Heart right ventricle (tissue), 16 donors: ENCODE data around the gene LSAMP. TPM values are rescaled to one million over a fixed set of nuclear protein-coding genes. Genes with fewer than 3 reads are reported as not detected.

Experiments used
- ATAC-seq, 8 donors: fragments of 200-7000 bp; cut with Tn5 transposase; one replicate each; pipeline ENCODE4 v1.9.1; 2020; ENCODE audit warnings: mild to moderate bottlenecking in 8 of 8, moderate library complexity in 8 of 8, moderate number of reproducible peaks in 1 of 8
- DNase-seq, 2 donors: peaks; one replicate each; pipeline ENCODE4 v3.0.0-alpha.2; 2020
- H3K27ac ChIP-seq, 10 donors: fragments of 200-600 bp; sonication (generic) in 2 of 10; one replicate each; pipeline versions ENCODE4 v1.5.0 to v1.8.0; 2020 to 2022; ENCODE audit warnings: mild to moderate bottlenecking in 3 of 10
- H3K27me3 ChIP-seq, 7 donors: fragments of 200-600 bp; one replicate each; pipeline ENCODE4 v1.8.0; 2021 to 2022; ENCODE audit warnings: mild to moderate bottlenecking in 2 of 7
- H3K36me3 ChIP-seq, 9 donors: fragments of 200-600 bp; sonication (generic) in 1 of 9; one replicate each; pipeline versions ENCODE4 v1.5.0 to v1.8.0; 2020 to 2022; ENCODE audit warnings: mild to moderate bottlenecking in 2 of 9
- H3K4me1 ChIP-seq, 9 donors: fragments of 200-600 bp; sonication (generic) in 1 of 9; one replicate each; pipeline versions ENCODE4 v1.5.0 to v1.8.0; 2020 to 2022; ENCODE audit warnings: mild to moderate bottlenecking in 4 of 9
- H3K4me3 ChIP-seq, 10 donors: fragments of 200-600 bp; sonication (generic) in 2 of 10; one replicate each; pipeline versions ENCODE4 v1.5.0 to v1.8.0; 2020 to 2022; ENCODE audit warnings: mild to moderate bottlenecking in 7 of 10, moderate library complexity in 2 of 10
- H3K9me3 ChIP-seq, 11 donors: fragments of 200-600 bp in 10 of 11; sonication (generic) in 2 of 11; one replicate each; pipeline versions ENCODE4 v1.5.0 to v1.8.0; 2013 to 2022; ENCODE audit warnings: mild to moderate bottlenecking in 2 of 11, control low read depth in 1 of 11, moderate library complexity in 1 of 11
- CTCF ChIP-seq, 9 donors: fragments of 200-600 bp; sonication (generic) in 2 of 9; IDR thresholded peaks; one replicate each; pipeline versions ENCODE4 v1.5.0 to v1.8.0; 2021 to 2022; ENCODE audit warnings: antibody characterized with exemption in 9 of 9, mild to moderate bottlenecking in 5 of 9, moderate library complexity in 1 of 9
- WGBS, 2 donors: extraction: QIAGEN DNeasy Blood & Tissue Kit; methylation state at CpG; one replicate each; pipeline ENCODE4 v1.1.7; 2013; ENCODE audit warnings: inconsistent platforms in 1 of 2; 5-methylcytosine and 5-hydroxymethylcytosine counted together
- intact Hi-C, 10 donors: fragments of 100-400 bp; cut with DNase I; formaldehyde crosslinking; loops; one replicate each; pipeline versions ENCODE4 v1.11.1 to v1.14.2; 2022
- polyA plus RNA-seq, 2 donors: library from polyadenylated mRNA; stranded (reverse); fragments of 200-250 nt; gene quantifications; one replicate each; pipeline ENCODE4 v1.2.3, GENCODE V29; 2013
- total RNA-seq, 10 donors: library from RNA; stranded (reverse); fragmentation: NEBNext Ultra II Directional in 3 of 10; extraction: Animal tissue kit (Norgen Biotek cat#: 25700) in 3 of 10; gene quantifications; one replicate each; pipeline versions ENCODE4 v1.2.1 to v1.2.4, GENCODE V29; 2021 to 2023
- donor health status: Arrhythmogenic right ventricular cardiomyopathy.
- donor health status: ischemic (EF 13 %, LVEDD 7.1; RV severe dilation, severe dysfunction).
- donor health status: healthy with polysubstance abuse.
- donor health status: DM: no; HTN: yes; CAD: no.
- donor health status: DM: no; HTN: no; CAD: no.
- donor health status: ischemic (EF 25% LVEDD 6.9; RV normal size, moderate dysfunction).
- donor health status: ischemic (EF 25% LVEDD 5.7; RV mildly dilated, moderate dysfunction).
- donor health status: healthy.
- donor health status: DM: yes; HTN: yes; CAD: no.
- donor health status: Ischemic cardiomyopathy.
- donor health status: ischemic (EF 35%, LVEDD 5.7; RV mildly dilated, moderate dysfunction).
- donor health status: nonischemic (EF 11% LVEDD 7.7; RV severe dilation, severe dysfunction).
- donor health status: DM: yes; HTN: yes; CAD: no.
- donor health status: PGD.
- donor health status: ischemic (EF 29% LVEDD 5.4; RV normal size, mild dysfunction).
- donor health status: nonischemic (EF 23%, LVEDD 6.1; RV moderate dilation, normal function).

The LSAMP gene
- total and polyA plus RNA-seq, 12 donors, result 0.51 to 9.0 (median 5.4) TPM

GRCh38 chr3:116048991-116049390, 396.3 kb downstream of the LSAMP start:
- H3K36me3 ChIP-seq, result no peaks in the 10 kb centered on the region
- H3K4me3 ChIP-seq, result no peak overlapping the region
- no peak overlapping the region for H3K27ac ChIP-seq
- no peaks in the 10 kb centered on the region for H3K27me3 ChIP-seq
- no peak for TF ChIP-seq CTCF (IDR thresholded peaks at IDR 0.05)
- ATAC-seq (no peak), DNase-seq (no peak)
- peaks cover 0 to 7% (median 0%) of the 10 kb centered on the region in 9 donors for H3K4me1 ChIP-seq
- H3K9me3 ChIP-seq, result no peaks in the 10 kb centered on the region
- intact Hi-C loops, result no loop called here

- DNase-seq, result no peak
- 28 to 54% methylated on average over 3 of the region's 3 CpGs for WGBS, 2 donors
Observed at GRCh38 chr3:116046350-116046749, 398.9 kb downstream of the LSAMP start.

GRCh38 chr3:116045314-116045713, 400.0 kb downstream of the LSAMP start:
- H3K4me3 ChIP-seq, result no peak overlapping the region
- ATAC-seq (no peak), DNase-seq (no peak)
- no peak for TF ChIP-seq CTCF (IDR thresholded peaks at IDR 0.05)
- no peaks in the 10 kb centered on the region for H3K27me3 ChIP-seq
- intact Hi-C loops, result no loop called here
- H3K9me3 ChIP-seq, result no peaks in the 10 kb centered on the region
- no peaks in the 10 kb centered on the region for H3K4me1 ChIP-seq
- no peak overlapping the region for H3K27ac ChIP-seq
- H3K36me3 ChIP-seq, result no peaks in the 10 kb centered on the region

More at GRCh38 chr3:116046350-116046749, 398.9 kb downstream of the LSAMP start:
- H3K9me3 ChIP-seq, result no peaks in the 10 kb centered on the region
- H3K27ac ChIP-seq, result no peak overlapping the region
- TF ChIP-seq CTCF (IDR thresholded peaks at IDR 0.05), result no peak
- no peak overlapping the region for H3K4me3 ChIP-seq
- peaks cover 0 to 7% (median 0%) of the 10 kb centered on the region in 9 donors for H3K4me1 ChIP-seq
- ATAC-seq, result no peak
- intact Hi-C loops, result no loop called here
- no peaks in the 10 kb centered on the region for H3K36me3 ChIP-seq
- no peaks in the 10 kb centered on the region for H3K27me3 ChIP-seq

GRCh38 chr3:116040152-116040551, 405.1 kb downstream of the LSAMP start:
- no peak for ATAC-seq
- WGBS, 2 donors, result 59 to 70% methylated on average over 3 of the region's 3 CpGs

More at GRCh38 chr3:116040152-116040551, 405.1 kb downstream of the LSAMP start:
- H3K27ac ChIP-seq, result no peak overlapping the region
- no peak for DNase-seq
- no peak overlapping the region for H3K4me3 ChIP-seq
- no peaks in the 10 kb centered on the region for H3K27me3 ChIP-seq
- intact Hi-C loops, result no loop called here
- TF ChIP-seq CTCF (IDR thresholded peaks at IDR 0.05), result no peak
- H3K4me1 ChIP-seq, result peaks cover 0 to 12% (median 0%) of the 10 kb centered on the region in 9 donors
- H3K9me3 ChIP-seq, result no peaks in the 10 kb centered on the region
- no peaks in the 10 kb centered on the region for H3K36me3 ChIP-seq
